Measurements from ENCODE around the gene SPINK4.
A peak's percentile ranks its signal among the peaks of the same experiment; 100 is the strongest.

The SPINK4 gene

DNA sequence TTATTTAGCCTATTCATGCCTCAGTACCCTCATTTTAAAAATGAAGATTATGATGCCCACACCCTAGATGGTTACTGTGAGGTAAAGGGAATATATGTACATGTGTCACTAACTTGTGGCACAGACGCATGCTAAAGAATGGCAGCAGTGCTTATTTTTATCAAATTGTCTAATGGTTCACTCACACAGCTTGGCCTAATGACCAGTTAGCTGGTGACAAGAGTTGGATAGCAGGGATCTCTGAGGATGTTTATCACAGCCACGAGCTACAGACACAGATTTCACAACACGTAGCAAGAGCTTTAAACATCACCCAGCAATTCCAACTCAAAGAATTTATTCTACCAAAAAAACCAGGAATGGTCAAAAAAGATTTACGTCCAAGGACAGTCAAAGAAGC is 17.3 kb downstream of the SPINK4 start:
- DNase-seq, result no peak

DNA sequence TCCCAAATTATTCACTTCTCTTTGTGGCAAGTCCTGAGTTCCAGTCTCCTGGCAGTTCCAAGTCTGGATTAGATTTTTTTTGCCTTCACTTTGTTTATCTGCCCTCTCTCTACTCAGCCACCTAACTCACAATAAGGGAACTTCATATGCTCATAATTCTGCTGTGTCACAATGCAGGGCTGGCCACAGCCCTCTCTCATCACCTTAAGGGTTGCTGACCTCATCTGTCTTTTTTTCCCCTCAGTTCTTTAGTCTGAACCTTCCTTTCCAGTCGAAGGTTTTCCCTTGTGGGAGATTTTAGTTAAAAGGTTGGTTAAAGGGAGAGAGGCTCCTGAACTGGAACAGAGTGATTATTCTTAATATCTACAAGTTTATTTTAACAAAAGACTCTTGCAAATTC is 20.4 kb downstream of the SPINK4 start:
- no peak for DNase-seq

DNA sequence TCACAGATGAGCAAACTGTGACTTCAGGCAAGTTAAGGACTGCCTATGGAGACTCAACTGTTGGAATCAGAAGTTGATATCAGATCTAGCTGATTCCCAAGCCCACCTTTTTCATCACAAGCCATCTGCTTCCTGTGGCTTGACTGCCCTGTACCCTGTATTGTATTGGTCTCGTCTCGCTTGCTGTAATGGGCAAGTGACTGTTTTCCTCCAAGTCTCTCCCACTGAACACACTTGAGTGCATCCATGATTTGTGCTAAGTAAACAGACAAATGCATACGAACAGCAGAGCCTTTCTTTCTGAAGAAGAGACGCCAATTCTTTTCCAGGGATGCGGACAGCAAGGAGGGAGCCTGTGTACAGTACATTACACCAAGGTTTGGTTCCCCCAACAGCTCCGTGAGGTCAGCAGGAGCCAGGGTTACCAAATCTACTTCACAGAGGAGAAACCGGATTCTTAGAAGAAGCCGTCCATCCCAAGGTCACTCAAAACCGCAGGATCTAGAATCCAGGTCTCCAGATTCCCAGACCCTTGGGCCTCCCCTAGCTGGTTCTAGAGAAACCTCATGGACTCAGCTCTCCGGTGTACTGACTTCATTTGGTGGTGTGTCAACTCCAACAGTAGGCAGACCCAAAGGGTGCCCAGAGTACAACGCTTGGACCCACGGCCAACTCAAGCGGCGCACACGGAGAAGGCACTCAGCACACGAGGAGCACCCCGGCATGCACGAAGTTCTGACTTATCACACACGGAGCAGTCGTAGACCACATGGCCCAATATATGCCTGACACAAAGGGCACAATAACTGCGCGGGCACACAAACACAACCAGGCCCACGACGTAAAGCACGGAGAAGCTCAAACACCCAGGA is 23.4 kb downstream of the SPINK4 start:
- peak in 5 of 14 donors; percentile 27 to 51 (median 35) for DNase-seq

DNA sequence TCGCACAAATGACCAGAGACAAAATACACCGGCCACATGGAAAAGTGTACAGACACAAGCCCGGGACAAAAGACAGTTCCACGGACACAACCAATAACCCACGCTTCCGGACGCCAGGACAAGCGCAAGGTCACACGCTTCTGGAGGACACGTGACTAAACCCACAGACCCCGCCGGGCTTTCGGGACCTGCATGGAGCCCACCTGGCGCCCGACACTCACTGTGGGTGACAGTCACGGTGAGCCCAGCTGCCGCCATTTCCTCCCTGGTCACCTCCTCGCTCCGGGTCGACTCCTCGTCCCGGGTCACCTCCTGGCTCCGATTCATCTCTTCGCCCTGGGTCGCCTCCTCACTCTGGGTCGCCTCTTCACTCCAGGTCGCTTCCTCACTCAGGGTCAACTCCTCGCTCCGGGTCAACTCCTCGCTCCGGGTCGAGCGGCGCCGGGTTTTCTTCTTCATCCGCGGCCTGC is 24.1 kb downstream of the SPINK4 start:
- DNase-seq, result peak in 10 of 14 donors; percentile 30 to 72 (median 57)

DNA sequence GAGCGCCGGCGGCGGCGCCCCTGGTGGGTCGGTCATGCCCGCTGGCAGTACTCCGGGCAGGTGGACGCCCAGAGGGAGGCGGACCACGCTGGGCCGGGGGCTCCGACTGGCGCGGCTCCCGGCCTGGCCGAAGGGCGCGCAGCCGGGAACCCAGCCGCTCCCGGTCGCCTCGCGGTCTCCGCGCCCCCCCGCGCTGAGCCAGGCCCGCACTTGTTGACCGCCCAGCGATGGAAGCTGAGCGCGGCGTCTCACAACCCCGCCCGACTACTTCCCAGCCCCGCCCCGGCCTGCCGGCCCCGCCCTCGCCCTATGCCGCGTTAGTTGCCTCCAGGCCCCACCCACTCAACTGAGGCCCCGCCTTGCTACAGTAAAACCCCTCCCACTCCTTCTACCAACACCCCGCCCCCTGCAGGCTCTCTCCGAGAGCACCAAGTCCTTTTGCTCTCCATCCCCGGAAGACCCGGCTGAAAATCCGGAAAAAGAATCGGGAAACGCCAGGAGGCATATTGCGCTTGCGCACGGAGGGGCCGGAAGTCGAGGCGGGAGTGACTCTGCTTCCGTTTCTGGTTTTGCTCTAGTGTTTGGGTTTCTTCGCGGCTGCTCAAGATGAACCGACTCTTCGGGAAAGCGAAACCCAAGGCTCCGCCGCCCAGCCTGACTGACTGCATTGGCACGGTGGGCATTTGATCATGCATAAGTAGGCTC is 24.7 kb downstream of the SPINK4 start, which contains the start of the genes BAG1 and CHMP5:
TSS of gene BAG1 (minus strand) at position 236 of the 705 bp plus-strand sequence.
TSS of gene CHMP5 (plus strand) at position 577 of the 705 bp plus-strand sequence. CDS start at position 607, 30 bp downstream.
- DNase-seq, result peak; percentile 83 to 100 (median 98)

DNA sequence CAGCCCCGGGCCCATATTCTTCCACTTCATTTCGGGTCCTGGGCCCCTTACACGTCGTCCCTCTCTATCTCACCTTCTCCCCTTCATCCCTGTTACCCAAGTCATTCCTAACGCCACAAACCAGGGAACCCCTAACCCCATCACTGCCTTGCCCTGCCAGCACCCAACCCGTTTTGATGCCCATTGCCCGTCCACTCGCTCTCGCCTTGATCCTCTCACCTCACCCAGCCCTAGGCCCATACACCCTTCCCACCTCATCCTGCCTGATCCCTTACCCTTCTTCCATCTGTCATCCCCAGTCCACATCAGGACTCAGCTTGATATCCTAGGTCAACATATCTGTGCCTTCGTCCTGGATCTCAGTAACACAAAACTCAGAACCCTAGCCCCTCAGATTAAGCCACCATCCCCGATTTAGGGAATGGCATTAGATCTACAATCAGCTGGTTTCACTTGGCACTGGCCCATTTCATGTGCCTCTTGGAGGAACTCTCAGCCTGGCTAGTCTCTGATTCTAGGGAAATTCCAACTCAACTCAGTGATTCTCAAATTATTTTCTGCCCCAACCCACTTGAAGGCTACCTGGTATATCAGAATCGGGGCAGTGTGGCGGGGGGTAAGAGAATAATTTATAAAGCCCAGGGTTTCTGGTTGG is 25.4 kb downstream of the SPINK4 start:
- DNase-seq, result peak in 2 of 14 donors; percentile 30 to 67

DNA sequence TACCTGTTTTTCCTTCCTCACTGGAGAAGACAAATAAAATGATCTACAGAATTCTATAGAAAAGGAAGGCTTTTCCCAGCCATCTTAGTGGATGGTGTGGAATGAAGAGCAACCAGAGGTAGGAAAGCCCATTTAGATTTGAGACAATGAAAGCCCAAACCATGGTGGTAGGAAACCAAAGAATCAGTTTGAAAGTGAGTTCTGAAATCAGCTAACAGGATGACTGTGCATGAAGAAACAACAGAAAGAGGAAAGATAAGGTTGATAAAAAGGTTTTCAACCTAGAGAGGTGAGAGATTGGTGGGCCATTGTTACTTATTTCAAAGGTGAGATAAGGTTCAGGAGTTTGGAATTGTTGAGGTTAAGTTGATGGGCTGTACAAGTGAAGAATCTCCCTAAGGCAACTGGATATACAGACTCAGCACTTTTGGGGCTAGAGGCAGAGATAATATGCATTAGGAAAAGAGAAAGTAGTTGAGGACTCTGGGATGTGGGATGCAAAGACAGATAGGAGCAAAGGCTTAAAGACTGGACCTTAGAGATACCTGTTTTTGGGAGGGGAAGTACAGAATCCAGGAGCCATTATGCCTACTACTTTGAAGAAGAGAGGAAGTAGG is 27.3 kb downstream of the SPINK4 start:
- DNase-seq, result no peak

DNA sequence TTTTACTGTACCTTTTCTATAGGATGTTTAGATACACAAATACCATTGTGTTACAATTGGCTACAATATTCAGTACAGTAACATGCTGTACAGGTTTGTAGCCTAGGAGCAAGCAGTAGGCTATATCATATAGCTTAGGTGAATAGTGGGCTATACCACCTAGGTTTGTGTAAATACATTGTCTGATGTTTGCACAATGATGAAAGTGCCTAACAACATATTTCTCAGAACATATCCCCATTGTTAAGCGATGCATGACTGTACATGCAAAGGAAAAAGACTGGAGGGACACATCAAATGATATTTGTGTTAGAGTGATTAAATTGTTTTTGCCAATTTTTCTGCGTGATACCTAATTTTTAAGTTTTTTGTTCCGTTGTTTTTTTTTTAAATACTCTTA is 30.2 kb downstream of the SPINK4 start:
- DNase-seq, result no peak

DNA sequence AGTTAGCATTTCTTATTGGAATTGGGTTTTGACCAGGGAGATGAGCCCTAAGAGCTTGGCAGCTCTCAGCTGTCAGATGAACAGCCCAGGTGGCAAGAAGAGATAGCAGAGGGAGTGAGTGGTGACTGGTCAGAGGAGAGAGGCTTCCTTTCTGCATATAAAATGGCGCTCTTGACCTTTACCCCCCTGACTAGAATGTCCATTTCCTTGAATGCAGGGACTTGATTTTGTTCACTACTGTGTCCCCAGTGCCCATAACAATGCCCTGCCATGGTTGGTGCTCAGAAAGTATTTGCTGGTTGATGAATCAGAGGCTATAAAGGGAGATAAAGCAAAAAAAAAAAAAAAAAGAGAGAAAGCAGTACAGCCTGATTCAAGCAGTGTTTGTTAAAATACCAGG is 32.1 kb downstream of the SPINK4 start:
- DNase-seq, result no peak

DNA sequence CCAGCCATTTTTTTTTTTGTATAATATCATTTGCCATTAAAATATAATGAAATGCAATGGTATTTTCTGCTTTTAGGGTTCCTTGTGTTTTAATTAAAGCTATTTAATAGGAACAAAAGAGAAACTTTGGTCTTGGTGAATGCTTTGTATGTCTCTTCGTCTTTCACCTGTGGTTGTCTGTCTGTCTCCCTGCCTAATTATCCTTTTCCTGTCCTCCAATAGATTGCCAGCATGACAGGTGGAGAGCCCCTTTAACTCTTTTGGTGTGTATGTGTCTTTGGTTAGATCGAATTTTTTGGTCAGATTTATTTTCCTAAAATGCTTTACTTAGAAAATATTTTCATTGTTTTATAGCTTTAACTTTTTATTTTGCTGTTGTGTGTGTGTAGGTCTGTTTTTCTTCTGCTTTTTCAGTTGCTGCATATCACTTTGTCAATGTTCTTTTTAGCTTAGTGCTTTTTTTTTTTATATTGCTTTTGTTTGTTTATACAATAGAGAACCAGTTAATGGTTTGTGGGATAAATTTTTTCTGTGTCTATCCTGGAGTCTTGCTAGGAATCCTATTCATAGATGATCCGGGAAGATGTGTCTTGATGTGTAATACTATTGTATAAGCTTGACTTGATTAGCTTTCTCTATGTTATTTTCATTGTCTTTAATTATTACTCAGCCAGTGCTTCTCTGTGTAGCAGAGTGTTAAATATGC is 33.5 kb downstream of the SPINK4 start:
- DNase-seq, result no peak

DNA sequence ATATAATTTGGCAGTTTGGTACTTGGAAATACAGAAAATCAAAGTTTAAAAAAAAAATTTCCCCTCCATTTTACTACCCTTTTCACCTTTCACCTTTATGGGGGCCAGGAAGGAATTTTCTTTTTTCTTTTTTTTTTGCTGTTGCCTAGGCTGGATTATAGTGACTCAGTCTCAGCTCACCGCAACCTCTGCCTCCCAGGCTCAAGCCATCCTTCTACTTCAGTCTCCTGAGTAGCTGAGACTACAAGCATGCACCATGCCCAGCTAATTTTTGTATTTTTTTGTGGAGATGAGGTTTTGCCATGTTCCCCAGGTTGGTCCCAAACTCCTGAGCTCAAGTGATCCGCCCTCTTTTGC is 34.0 kb downstream of the SPINK4 start:
- no peak for DNase-seq

DNA sequence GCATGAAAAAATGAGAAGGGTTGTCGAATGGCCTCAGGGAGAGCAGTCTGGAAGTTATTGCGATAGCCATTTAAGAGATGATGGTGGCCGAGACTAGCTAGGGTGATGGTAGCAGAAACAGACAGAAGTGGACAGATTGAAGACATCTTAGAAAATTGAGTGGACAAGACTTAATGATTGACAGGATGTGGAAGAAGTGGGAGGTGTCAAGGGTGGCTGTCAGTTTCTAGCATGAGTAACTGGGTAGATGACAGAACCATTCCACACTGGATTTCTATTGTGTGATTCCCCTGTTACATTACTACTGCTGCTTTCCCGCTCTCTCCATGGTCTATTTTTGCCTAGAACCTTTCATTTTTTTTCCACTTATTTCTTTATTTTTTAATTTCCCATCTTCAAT is 37.5 kb downstream of the SPINK4 start:
- no peak for DNase-seq

DNA sequence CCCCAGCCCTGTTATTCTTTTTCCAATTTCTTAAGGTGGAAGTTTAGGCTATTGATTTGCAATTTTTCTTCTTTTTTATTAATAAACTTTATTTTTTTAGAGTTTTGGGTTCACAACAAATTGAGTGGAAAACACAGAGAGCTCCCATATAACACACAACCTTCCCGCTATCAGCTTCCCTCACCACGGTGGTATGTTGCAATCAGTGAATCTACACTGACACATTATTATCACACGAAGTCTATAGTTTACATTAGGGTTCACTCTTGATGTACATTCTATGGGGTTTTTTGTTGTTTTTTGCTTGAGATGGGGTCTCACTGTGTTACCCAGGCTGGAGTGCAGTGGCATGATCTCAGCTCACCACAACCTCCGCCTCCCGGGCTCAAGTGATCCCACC is 45.5 kb downstream of the SPINK4 start:
- no peak for DNase-seq

DNA sequence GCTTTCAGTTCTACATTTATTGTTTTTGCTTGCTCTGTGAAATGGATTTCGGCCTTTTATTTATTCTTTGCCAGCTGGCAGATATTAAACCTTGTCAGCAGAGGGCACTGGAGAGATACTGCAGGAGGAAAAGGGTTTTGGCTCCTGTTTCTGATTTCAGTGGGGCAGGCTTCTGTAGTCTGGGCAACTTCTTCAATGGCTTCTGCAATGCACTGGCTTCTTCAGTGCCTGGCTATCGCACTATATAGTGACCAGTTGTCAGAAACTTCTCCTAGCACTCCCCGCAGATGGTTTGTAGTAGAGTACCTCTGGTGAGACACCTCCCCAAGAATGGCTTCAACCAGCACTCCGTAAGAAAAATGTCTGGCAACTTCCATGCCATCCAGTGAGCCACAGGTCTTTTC is 47.1 kb downstream of the SPINK4 start:
- peak in 8 of 14 donors; percentile 8 to 59 (median 23) for DNase-seq

DNA sequence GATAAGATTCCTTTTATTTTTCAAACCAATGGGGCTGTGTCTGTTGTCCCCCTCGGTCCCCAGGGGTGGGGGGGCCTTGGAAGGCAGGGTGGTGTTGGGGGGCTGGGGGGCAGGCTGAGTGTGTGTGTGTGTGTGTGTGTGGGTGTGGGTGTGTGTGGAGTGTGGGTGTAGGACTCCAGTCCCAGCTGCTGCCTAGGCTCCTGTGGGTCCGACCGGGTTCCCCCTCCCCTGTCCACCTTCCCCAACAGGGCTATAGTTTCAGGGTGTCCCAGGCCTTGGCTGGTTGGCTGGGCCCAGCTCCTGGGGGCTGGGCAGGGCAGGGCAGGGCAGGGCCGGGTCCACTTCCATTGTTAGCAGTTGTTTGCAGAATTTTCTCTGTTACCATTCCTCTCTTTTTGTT is 48.3 kb downstream of the SPINK4 start:
- no peak for DNase-seq

DNA sequence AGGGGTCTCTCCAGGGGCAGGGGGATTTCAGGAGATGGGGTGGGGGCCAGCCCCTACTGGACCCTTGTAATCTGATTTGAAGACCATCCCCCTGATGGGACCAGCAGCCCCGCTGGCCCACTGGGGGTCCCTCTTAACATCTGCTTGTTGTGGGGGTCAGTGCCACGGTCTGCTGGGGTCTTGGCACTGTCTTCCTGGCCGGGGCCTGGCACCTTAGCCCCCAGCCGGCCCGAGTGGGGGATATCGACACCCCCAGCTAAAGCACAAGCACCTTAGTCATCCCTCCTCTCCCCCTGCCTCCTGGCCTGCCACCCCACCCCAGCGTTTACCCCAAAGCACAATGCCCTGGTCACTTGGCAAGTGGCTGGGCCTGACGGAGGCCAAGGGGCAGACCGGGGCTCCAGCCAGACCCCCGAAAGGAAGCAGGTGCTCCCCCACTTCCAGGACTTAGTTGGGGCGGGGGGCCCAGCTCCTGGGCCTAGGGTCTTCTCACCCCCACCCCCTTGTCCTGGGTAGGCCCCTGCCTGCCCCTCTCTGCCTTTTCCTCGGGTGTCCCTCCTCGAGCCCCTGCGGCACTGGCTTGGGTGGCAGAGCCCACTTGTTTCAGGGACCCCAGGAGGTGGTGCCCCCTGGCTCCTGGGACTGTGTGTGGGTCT is 49.0 kb downstream of the SPINK4 start:
- peak in 1 of 14 donors; percentile 26 for DNase-seq

DNA sequence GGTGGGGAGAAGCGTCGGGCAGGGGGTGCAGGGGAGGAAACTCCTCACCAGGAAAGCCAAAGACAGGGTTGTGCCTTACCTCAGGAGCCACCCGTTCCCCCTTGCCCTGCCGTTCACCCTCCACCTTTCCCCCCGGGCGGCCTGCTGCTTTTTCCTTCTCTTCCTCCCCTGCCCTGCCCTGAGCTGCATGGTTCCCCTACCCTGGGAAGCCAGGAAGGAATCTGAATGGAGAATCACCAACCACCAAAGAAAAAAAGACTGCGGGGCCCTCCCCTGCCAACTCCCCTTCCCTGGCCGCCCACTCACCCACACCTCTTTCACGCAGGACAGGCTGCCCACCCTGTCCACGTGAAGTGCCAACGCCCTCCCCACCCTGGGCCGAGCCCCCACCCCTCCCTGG is 49.5 kb downstream of the SPINK4 start:
- peak in 7 of 14 donors; percentile 7 to 28 (median 26) for DNase-seq

DNA sequence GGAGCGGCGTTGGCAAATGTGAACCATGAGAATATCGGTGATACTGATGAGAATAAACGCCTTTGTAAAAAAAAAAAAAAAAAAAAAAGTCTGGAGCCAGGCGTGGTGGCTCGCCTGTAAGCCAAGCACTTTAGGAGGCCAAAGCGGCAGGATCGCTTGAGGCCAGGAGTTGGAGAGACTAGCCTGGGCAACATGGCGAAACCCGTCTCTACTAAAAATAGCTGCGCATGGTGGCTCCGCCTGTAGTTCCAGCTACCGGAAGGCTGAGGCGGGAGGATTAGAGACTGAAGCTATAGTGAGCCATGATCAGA is 49.9 kb downstream of the SPINK4 start:
- DNase-seq, result no peak

DNA sequence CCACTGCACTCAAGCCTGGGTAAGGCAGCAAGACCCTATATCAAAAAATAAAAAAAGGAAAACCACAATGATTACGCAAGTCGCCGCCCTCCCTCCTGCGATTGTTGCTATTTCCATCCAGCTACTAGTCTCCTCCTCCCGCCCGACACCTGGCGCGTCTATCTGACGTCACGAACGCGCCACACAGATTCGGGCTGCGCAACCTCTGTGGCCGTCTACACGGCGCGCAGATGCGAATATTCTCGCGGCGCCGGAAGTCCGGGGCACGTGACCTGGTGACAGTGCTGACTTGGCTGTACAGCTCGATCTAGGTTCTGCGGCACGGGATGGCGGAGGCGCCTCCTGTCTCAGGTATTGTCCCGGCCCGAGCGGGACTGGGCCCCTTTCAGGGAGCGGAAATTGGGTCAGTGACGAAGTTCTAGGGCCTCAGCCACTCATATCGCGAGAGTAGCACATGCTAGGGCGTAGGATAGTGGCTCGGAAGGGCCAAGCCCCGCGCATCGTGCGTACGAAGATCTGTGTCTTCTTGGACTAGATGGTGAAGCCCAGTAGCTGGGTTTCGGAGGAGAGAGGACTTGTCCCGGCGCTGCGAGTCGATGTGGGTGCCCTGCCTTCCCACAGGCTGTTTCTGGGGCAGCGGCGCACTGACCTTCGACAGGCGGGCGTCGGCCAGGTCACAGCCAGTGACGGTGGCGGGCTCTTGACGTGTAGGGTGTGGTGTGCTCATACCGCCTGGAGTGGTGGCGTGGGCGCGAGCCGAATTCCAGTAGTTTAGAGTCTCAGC is 50.5 kb downstream of the SPINK4 start, which contains the start of gene NFX1:
TSS of gene NFX1 (plus strand) at position 270 of the 784 bp plus-strand sequence. CDS start at position 327, 57 bp downstream.
- peak; percentile 78 to 98 (median 95) for DNase-seq

DNA sequence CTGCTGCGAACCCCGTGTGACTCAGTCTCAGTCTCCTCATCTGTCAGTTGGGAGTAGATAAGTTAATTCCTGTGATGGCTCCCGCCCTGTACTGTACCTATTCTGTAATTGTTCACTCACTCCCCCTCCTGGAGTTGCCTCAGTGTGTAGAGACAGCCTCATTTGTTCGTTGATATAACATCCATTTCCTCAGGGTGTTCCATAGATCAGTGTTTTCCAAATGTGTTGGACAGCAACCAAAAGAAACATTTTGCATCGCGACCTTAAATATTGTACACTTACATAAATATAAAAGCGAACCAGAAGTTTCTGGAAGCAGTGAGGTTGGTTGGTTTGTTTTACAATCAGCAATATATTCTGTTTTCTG is 51.0 kb downstream of the SPINK4 start:
- DNase-seq, result no peak

DNA sequence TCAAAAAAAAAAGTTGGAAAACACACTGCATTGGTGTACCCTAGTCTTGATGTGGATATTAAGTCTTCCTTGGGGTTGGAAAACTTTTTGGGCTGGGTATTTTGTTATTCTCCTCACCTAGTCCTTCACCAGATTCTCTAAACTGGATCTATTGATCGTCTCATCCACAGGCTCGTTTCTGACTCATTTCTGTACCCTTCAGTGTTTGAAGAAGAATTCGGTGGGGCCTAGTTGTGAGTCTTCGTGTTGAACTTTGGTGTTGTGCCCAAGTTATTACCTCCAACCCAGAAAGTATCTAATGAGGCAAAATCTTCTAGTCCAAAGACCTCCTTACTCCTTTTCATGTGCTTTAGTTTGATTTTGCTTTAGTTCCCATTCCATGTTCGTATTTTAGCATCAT is 51.9 kb downstream of the SPINK4 start:
- no peak for DNase-seq
